ENCODE measurements around the gene USP38.
"Not testable (repeated sequence)": the region's sequence is repeated elsewhere in the genome, so short reads cannot be mapped to it uniquely, and the experiment has no call there.

The USP38 gene

DNA sequence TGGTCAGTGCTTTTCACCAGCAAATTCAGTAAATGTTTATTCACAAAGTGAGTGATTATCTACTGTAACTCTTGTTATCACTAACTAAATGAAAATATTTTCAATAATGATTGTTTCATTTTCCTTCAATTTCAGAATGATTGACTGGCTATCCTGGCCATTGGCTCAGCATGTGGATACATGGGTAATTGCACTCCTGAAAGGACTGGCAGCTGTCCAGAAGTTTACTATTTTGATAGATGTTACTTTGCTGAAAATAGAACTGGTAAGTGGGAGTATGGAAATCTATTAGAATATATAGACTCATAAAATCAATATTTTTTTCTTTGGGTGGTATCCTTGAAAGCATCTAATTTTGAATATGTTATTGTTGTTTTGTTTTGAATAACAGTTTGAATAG is 10.9 kb downstream of the USP38 start:
- Mint-ChIP-seq H3K27me3 (no peaks in the 10 kb centered on the region), H3K27ac (no peak overlapping the region), H3K9me3 (no peaks in the 10 kb centered on the region), H3K36me3 (peaks cover 37% of the 10 kb centered on the region), H3K4me1 (peaks cover 61% of the 10 kb centered on the region), H3K4me3 (no peak overlapping the region)

- H3K36me3 Mint-ChIP-seq = peaks cover 34% of the 10 kb centered on the region
- H3K27ac Mint-ChIP-seq = no peak overlapping the region
- no peak overlapping the region for H3K4me3 Mint-ChIP-seq
- peaks cover 61% of the 10 kb centered on the region for H3K4me1 Mint-ChIP-seq
- H3K9me3 Mint-ChIP-seq = no peaks in the 10 kb centered on the region
- H3K27me3 Mint-ChIP-seq = no peaks in the 10 kb centered on the region
Observed at GRCh38 chr4:143196323-143196722, 11.6 kb downstream of the USP38 start.

- Mint-ChIP-seq H3K27me3 (no peaks in the 10 kb centered on the region), H3K4me3 (no peak overlapping the region), H3K4me1 (peaks cover 47% of the 10 kb centered on the region), H3K27ac (no peak overlapping the region), H3K9me3 (no peaks in the 10 kb centered on the region), H3K36me3 (peaks cover 33% of the 10 kb centered on the region)
Observed at GRCh38 chr4:143199503-143199902, 14.8 kb downstream of the USP38 start.

GRCh38 chr4:143202824-143203223 is 18.1 kb downstream of the USP38 start:
- Mint-ChIP-seq H3K27ac (no peak overlapping the region), H3K36me3 (peaks cover 29% of the 10 kb centered on the region), H3K4me3 (no peak overlapping the region), H3K4me1 (peaks cover 44% of the 10 kb centered on the region), H3K9me3 (no peaks in the 10 kb centered on the region), H3K27me3 (no peaks in the 10 kb centered on the region)

- Mint-ChIP-seq H3K36me3 (peaks cover 25% of the 10 kb centered on the region), H3K27me3 (no peaks in the 10 kb centered on the region), H3K4me1 (peaks cover 39% of the 10 kb centered on the region), H3K4me3 (no peak overlapping the region), H3K9me3 (no peaks in the 10 kb centered on the region), H3K27ac (no peak overlapping the region)
Observed at GRCh38 chr4:143203577-143203976, 18.9 kb downstream of the USP38 start.

GRCh38 chr4:143207555-143207954 is 22.8 kb downstream of the USP38 start:
- H3K4me1 Mint-ChIP-seq = peaks cover 9% of the 10 kb centered on the region
- H3K36me3 Mint-ChIP-seq = peaks cover 13% of the 10 kb centered on the region
- no peak overlapping the region for H3K27ac Mint-ChIP-seq
- no peaks in the 10 kb centered on the region for H3K9me3 Mint-ChIP-seq
- H3K4me3 Mint-ChIP-seq = no peak overlapping the region
- no peaks in the 10 kb centered on the region for H3K27me3 Mint-ChIP-seq

DNA sequence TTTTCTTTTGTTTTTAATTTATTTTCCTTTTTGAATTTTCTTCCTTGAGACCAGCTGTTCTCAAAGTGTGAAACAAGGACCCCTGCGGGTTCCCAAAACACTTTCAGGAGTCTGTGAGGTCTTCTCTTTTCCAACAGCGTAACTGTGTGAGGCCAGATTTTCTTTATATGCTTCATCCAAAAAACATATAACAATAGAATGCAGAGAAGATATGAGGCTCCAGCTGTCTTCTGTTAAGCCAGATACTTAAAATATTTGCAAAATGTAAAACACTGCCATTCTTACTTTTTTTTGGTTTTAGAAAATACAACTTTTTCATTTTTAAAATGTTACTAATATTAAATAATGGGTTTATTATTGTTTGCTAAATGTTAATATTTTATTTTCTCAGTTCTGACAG is 27.8 kb downstream of the USP38 start:
- H3K9me3 Mint-ChIP-seq = no peaks in the 10 kb centered on the region
- peaks cover 17% of the 10 kb centered on the region for H3K4me1 Mint-ChIP-seq
- H3K36me3 Mint-ChIP-seq = peaks cover 18% of the 10 kb centered on the region
- H3K27me3 Mint-ChIP-seq = no peaks in the 10 kb centered on the region
- no peak overlapping the region for H3K27ac Mint-ChIP-seq
- H3K4me3 Mint-ChIP-seq = no peak overlapping the region

GRCh38 chr4:143215873-143216272 is 31.2 kb downstream of the USP38 start:
- H3K27ac Mint-ChIP-seq = no peak overlapping the region
- no peak overlapping the region for H3K4me3 Mint-ChIP-seq
- peaks cover 22% of the 10 kb centered on the region for H3K4me1 Mint-ChIP-seq
- H3K36me3 Mint-ChIP-seq = peaks cover 21% of the 10 kb centered on the region
- H3K27me3 Mint-ChIP-seq = no peaks in the 10 kb centered on the region
- no peaks in the 10 kb centered on the region for H3K9me3 Mint-ChIP-seq

DNA sequence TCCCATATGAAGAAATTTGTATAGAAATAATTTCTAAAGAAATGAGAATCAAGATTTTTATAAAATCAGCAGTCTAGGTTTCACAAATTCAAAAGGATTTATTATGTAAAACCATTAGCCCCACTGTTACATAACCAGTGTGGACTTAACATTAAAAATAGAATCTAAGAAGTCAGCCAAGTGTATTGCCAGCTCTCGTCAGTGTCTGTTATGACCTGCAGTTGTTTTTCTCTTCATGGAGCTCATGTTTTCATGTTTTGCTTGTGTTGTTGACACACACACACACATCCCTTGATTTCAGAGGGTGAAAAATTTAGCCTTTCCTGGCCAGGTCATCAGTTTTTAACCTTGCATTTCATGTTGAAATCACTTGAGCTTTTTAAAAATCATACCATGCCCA is 39.5 kb downstream of the USP38 start:
- H3K36me3 Mint-ChIP-seq = peaks cover 15% of the 10 kb centered on the region
- no peak overlapping the region for H3K4me3 Mint-ChIP-seq
- no peaks in the 10 kb centered on the region for H3K4me1 Mint-ChIP-seq
- no peak overlapping the region for H3K27ac Mint-ChIP-seq
- no peaks in the 10 kb centered on the region for H3K9me3 Mint-ChIP-seq
- no peaks in the 10 kb centered on the region for H3K27me3 Mint-ChIP-seq

GRCh38 chr4:143225167-143225566 is 40.5 kb downstream of the USP38 start:
- no peaks in the 10 kb centered on the region for H3K4me1 Mint-ChIP-seq
- no peak overlapping the region for H3K27ac Mint-ChIP-seq
- H3K9me3 Mint-ChIP-seq = no peaks in the 10 kb centered on the region
- peaks cover 13% of the 10 kb centered on the region for H3K36me3 Mint-ChIP-seq
- no peaks in the 10 kb centered on the region for H3K27me3 Mint-ChIP-seq
- no peak overlapping the region for H3K4me3 Mint-ChIP-seq

GRCh38 chr4:143230683-143231082 is 46.0 kb downstream of the USP38 start:
- Mint-ChIP-seq H3K9me3 (no peaks in the 10 kb centered on the region), H3K27ac (no peak overlapping the region), H3K4me1 (no peaks in the 10 kb centered on the region), H3K27me3 (no peaks in the 10 kb centered on the region), H3K36me3 (peaks cover under 1% of the 10 kb centered on the region), H3K4me3 (no peak overlapping the region)

GRCh38 chr4:143232277-143232676 is 47.6 kb downstream of the USP38 start:
- Mint-ChIP-seq H3K4me1 (no peaks in the 10 kb centered on the region), H3K27me3 (no peaks in the 10 kb centered on the region), H3K36me3 (no peaks in the 10 kb centered on the region), H3K9me3 (no peaks in the 10 kb centered on the region), H3K4me3 (no peak overlapping the region), H3K27ac (no peak overlapping the region)

- Mint-ChIP-seq H3K27ac (no peak overlapping the region), H3K4me1 (no peaks in the 10 kb centered on the region), H3K4me3 (no peak overlapping the region)
Observed at GRCh38 chr4:143234153-143234552, 49.4 kb downstream of the USP38 start.

DNA sequence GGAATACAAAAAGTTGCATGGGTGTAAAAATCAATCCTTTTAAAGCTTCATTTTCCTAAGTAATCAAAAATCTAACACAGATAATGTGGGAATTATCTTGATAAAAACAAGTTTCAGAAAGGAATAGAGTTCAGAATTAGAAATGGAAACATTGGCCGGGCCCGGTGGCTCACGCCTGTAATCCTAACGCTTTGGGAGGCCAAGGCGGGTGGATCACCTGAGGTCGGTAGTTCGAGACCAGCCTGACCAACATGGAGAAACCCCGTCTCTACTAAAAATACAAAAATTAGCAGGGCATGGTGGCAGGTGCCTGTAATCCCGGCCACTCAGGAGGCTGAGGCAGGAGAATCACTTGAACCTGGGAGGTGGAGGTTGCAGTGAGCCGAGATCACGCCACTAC is 52.5 kb downstream of the USP38 start:
- not testable (repeated sequence) for H3K27me3 Mint-ChIP-seq, H3K9me3 Mint-ChIP-seq, H3K27ac Mint-ChIP-seq, H3K4me1 Mint-ChIP-seq, H3K36me3 Mint-ChIP-seq, H3K4me3 Mint-ChIP-seq

More at GRCh38 chr4:143234153-143234552, 49.4 kb downstream of the USP38 start:
- Mint-ChIP-seq H3K27me3 (no peaks in the 10 kb centered on the region), H3K9me3 (no peaks in the 10 kb centered on the region), H3K36me3 (no peaks in the 10 kb centered on the region)

DNA sequence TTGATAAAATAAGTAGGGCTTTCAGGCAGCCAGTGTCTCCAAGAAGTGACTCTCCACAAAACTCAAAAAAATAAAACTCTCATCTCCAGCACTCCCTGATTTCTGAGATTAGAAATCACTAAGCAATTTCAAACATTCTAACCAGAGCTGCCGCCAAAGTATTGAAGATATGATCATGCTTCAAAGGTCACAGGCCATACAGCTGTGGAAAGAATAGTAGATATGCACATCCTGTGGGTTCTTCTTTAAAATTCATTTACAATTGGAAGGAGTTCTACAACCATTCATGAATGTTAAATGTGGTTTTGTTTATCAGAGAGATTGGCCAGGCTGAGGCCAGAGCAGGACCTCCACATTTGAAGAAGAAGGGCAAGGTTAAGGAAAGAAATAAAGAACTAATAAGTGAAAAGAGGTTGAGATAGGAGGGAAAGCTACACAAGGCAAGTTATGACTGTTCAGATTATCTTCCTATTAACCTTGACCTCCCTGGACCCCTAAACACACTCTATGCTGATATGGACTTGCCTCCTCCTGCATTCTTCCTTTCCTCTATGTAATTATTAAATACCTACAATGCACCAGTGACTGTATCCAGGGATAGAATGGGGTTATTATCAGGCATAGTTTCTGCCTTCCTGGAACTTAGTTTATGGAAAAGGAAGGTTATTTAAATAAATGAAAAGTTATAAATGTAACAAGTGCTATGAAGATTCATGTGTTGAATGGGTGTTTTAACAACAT is 56.4 kb downstream of the USP38 start:
- Mint-ChIP-seq H3K9me3 (peaks cover 4% of the 10 kb centered on the region), H3K4me1 (no peaks in the 10 kb centered on the region), H3K27ac (no peak overlapping the region), H3K27me3 (no peaks in the 10 kb centered on the region), H3K4me3 (no peak overlapping the region), H3K36me3 (peaks cover 1% of the 10 kb centered on the region)

GRCh38 chr4:143241892-143242291 is 57.2 kb downstream of the USP38 start:
- Mint-ChIP-seq H3K9me3 (peaks cover 4% of the 10 kb centered on the region), H3K36me3 (peaks cover 1% of the 10 kb centered on the region), H3K27me3 (no peaks in the 10 kb centered on the region), H3K4me3 (no peak overlapping the region), H3K4me1 (no peaks in the 10 kb centered on the region), H3K27ac (no peak overlapping the region)

- Mint-ChIP-seq H3K4me3 (no peak overlapping the region), H3K9me3 (peaks cover 4% of the 10 kb centered on the region), H3K27me3 (no peaks in the 10 kb centered on the region), H3K4me1 (no peaks in the 10 kb centered on the region), H3K27ac (no peak overlapping the region), H3K36me3 (peaks cover 1% of the 10 kb centered on the region)
Observed at GRCh38 chr4:143243041-143243440, 58.3 kb downstream of the USP38 start.

Measured in activated naive CD4-positive, alpha-beta T cell treated with anti-CD3 and anti-CD28 coated beads, Interleukin-2, amount 50 U/mL, for 24 hours (primary cell).